ENCODE results near the gene GDPD5. TPM values are rescaled to one million over a fixed set of nuclear protein-coding genes. Genes with fewer than 3 reads are reported as not detected.

The GDPD5 gene
- total RNA-seq, 1 experiment from 2014 or later = 12.2 TPM

- ATAC-seq (no peak), DNase-seq (ENCODE audit: low spot score) (no peak)
- ChIA-PET POLR2A (no interaction called here), CTCF (interaction anchor here (2.6 kb wide), 1 partner anchor 36 kb away, joined by 8 read pairs; no protein-coding TSS in a partner anchor)
- no peak overlapping the region for H3K27ac Mint-ChIP-seq
- H3K9me3 Mint-ChIP-seq = no peaks in the 10 kb centered on the region
- no peaks in the 10 kb centered on the region for H3K4me1 Mint-ChIP-seq
- no peaks in the 10 kb centered on the region for H3K36me3 Mint-ChIP-seq
- H3K4me3 Mint-ChIP-seq = no peak overlapping the region
- H3K27me3 Mint-ChIP-seq (ENCODE audit: low read depth) = peaks cover 2% of the 10 kb centered on the region; the same call in 1 of the 2 replicates
- no peak for TF ChIP-seq ZNF671 (CRISPR knock-in tag; IDR thresholded peaks at IDR 0.05)
- no peak for TF ChIP-seq ATF3 (CRISPR knock-in tag; conservative IDR thresholded peaks at IDR 0.05)
- TF ChIP-seq RORB (CRISPR knock-in tag; IDR thresholded peaks at IDR 0.05) = no peak
Observed at GRCh38 chr11:75538150-75538942, 12.6 kb upstream of the GDPD5 start.

DNA sequence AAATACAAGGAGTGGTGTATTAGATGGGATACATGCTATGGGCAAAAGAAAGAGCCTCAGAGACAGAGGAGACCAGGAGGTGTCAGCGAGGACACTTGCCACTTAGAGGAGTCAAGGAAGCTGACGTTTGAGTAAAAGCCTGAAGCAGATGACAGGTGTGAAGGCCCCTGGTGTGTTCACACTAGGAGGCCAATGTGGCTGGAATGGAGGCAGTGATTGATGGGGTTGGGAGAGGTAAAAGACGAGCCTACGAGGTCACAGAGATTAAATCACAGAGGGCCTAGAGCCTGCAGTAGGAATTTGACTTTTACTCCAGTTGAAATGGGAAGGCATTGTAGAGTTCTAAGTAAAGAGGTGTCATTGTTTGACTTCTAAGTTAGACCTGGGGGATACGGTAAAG is 12.0 kb upstream of the GDPD5 start:
- H3K4me3 Mint-ChIP-seq = no peak overlapping the region
- H3K27me3 Mint-ChIP-seq (ENCODE audit: low read depth) = peaks cover 2% of the 10 kb centered on the region; the same call in 1 of the 2 replicates
- H3K36me3 Mint-ChIP-seq = no peaks in the 10 kb centered on the region
- no peaks in the 10 kb centered on the region for H3K9me3 Mint-ChIP-seq
- ChIA-PET CTCF (interaction anchor here (0.8 to 2.6 kb wide), 2 partner anchors 37 to 168 kb away, joined by 3 to 8 read pairs; no protein-coding TSS in a partner anchor), POLR2A (no interaction called here)
- no peak for ATAC-seq
- no peak for DNase-seq (ENCODE audit: low spot score)
- H3K4me1 Mint-ChIP-seq = no peaks in the 10 kb centered on the region
- H3K27ac Mint-ChIP-seq = no peak overlapping the region
- TF ChIP-seq E2F1 (CRISPR knock-in tag; IDR thresholded peaks at IDR 0.05) (no peak), HMGXB4 (CRISPR knock-in tag; IDR thresholded peaks at IDR 0.05) (no peak), ZNF281 (CRISPR knock-in tag; IDR thresholded peaks at IDR 0.05) (no peak), ZNF512 (CRISPR knock-in tag; IDR thresholded peaks at IDR 0.05; ENCODE audit: borderline replicate concordance) (no peak), SMAD3 (CRISPR knock-in tag; IDR thresholded peaks at IDR 0.05; ENCODE audit: borderline replicate concordance) (no peak), ZNF532 (CRISPR knock-in tag; IDR thresholded peaks at IDR 0.05; ENCODE audit: borderline replicate concordance) (no peak)
